DOHH2 (cell line): Measurements from ENCODE around the gene GPATCH8.
A peak's percentile ranks its signal among the peaks of the same experiment; 100 is the strongest.
"Not testable (repeated sequence)": the region's sequence is repeated elsewhere in the genome, so short reads cannot be mapped to it uniquely, and the experiment has no call there.

ENCODE experiments used
- H3F3A ChIP-seq: fragments of 200-600 bp; sonication (generic), shearing (Covaris generic); 2 replicates; pipeline ENCODE4 v1.6.0; 2016; ENCODE audit warnings: antibody characterized with exemption, mild to moderate bottlenecking; ENCODE audit not compliant: control insufficient read depth, insufficient read depth
- H3K27ac ChIP-seq: fragments of 200-600 bp; sonication (generic); 2 replicates; pipeline ENCODE4 v1.5.1; 2014; ENCODE audit warnings: low read depth, mild to moderate bottlenecking, low read length, moderate library complexity
- H3K27me3 ChIP-seq: fragments of 200-600 bp; sonication (generic); 2 replicates; pipeline ENCODE4 v1.6.1; 2014; ENCODE audit warnings: mild to moderate bottlenecking, low read length, mixed read lengths; ENCODE audit not compliant: control insufficient read depth
- H3K36me3 ChIP-seq: fragments of 200-600 bp; sonication (generic); 2 replicates; pipeline ENCODE4 v1.6.1; 2014; ENCODE audit warnings: mild to moderate bottlenecking, low read length, moderate library complexity, mixed read lengths; ENCODE audit not compliant: control insufficient read depth
- H3K4me1 ChIP-seq: fragments of 200-600 bp; sonication (generic); 2 replicates; pipeline ENCODE4 v1.6.1; 2014; ENCODE audit warnings: mild to moderate bottlenecking, low read length, mixed read lengths; ENCODE audit not compliant: control insufficient read depth
- H3K4me2 ChIP-seq: fragments of 200-600 bp; sonication (generic); 2 replicates; pipeline ENCODE4 v1.6.0; 2014; ENCODE audit warnings: mild to moderate bottlenecking, low read length, moderate library complexity
- H3K4me3 ChIP-seq: fragments of 200-600 bp; sonication (generic); 2 replicates; pipeline ENCODE4 v1.5.1; 2014; ENCODE audit warnings: mild to moderate bottlenecking, low read length, mixed read lengths
- H3K79me2 ChIP-seq: fragments of 200-600 bp; sonication (generic); 2 replicates; pipeline ENCODE4 v1.6.1; 2014; ENCODE audit warnings: mild to moderate bottlenecking, low read length, mixed read lengths; ENCODE audit not compliant: control insufficient read depth
- H3K9me2 ChIP-seq: fragments of 200-600 bp; sonication (generic); replicated peaks from 2 replicates; pipeline ENCODE4 v1.6.1; 2014; ENCODE audit warnings: mild to moderate bottlenecking, low read length, mixed read lengths; ENCODE audit not compliant: control insufficient read depth
- H3K9me3 ChIP-seq: fragments of 200-600 bp; sonication (generic); 2 replicates; pipeline ENCODE4 v1.6.1; 2014; ENCODE audit warnings: antibody characterized with exemption, low read length, mixed read lengths; ENCODE audit not compliant: control insufficient read depth, insufficient read depth
- H4K20me1 ChIP-seq: fragments of 200-600 bp; sonication (generic); 2 replicates; pipeline ENCODE4 v1.6.0; 2014; ENCODE audit warnings: low read depth, mild to moderate bottlenecking, antibody characterized with exemption, low read length, moderate library complexity; ENCODE audit not compliant: control insufficient read depth, insufficient read depth
- CTCF ChIP-seq: fragments of 200-600 bp; sonication (generic); IDR thresholded peaks from one replicate; pipeline ENCODE4 v1.5.1; 2014; ENCODE audit warnings: antibody characterized with exemption, mild to moderate bottlenecking, low read depth, low read length; ENCODE audit not compliant: poor library complexity, severe bottlenecking
- EZH2phosphoT487 ChIP-seq: fragments of 200-600 bp; sonication (generic); IDR thresholded peaks from 2 replicates; pipeline ENCODE4 v1.6.1; 2017; ENCODE audit warnings: borderline replicate concordance, mild to moderate bottlenecking, antibody characterized with exemption, low read length, moderate library complexity, mixed read lengths

The GPATCH8 gene

DNA sequence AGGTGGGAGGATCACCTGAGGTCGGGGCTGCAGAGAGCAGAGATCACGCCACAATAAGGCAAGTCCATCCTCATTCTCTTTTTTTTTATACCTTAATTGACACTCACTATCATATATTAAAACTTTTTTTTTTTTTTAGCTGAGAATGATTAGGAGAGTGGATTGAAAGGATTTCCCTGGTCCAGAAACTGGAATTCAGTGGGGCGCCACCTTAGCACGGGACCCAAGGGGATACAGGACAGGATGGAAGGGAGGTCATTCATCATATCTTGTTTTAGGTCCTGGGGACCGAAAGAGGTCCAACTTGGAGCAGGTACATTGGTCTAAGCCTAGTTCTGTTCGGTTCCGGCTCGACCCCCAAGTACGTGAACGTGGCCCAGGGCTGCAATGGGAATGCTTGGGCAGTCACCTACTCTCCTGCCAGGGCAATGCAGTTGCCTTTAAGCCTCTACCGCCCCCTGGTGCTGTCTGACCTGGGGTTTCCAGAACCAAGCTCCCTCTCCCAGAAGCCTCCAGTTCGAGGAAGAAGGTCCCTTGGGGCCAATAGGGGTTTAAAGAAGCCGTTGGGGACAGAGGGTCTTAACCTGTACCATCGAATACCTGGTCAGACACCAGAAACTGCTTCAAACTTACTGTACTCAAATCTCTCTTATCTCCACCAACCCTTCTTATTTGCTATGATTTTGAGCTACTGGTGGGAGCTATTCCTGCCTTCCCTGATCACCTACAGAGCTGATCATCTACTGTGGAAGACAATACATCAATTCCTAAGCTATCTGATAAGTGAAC, 19.9 kb upstream of the GPATCH8 start:
- Histone ChIP-seq H4K20me1 (no peaks in the 10 kb centered on the region), H3K4me2 (peak overlapping the region; percentile 50), H3K79me2 (no peaks in the 10 kb centered on the region), H3K4me3 (peak overlapping the region; percentile 43; the same call in 1 of the 2 replicates), H3K4me1 (peaks cover 9% of the 10 kb centered on the region), H3F3A (no peaks in the 10 kb centered on the region), H3K36me3 (no peaks in the 10 kb centered on the region), H3K27ac (no peak overlapping the region), H3K9me3 (no peaks in the 10 kb centered on the region), H3K9me2 (no peaks in the 10 kb centered on the region), H3K27me3 (peaks cover 1% of the 10 kb centered on the region)
- TF ChIP-seq EZH2phosphoT487, result no peak
- peak; percentile 82 for TF ChIP-seq CTCF

DNA sequence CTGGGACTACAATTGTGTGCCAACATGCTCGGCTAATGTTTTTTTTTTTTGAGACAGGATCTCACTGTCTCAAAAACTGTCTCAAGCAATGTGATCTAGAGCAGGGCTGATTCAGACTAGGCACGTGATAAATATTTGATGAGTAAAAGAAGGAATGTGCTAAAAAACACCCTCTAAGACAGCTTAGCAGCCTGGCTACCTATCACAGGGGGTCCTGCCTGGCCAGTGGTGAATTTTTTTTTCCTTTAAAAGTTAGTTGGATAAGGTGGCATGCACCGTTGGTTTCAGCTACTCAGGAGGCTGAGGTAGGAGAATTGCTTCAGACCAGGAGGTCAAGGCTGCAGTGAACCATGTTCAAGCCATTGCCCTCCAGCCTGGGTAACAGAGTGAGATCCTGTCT, 14.8 kb upstream of the GPATCH8 start:
- no peaks in the 10 kb centered on the region for H3K36me3 ChIP-seq
- no peak overlapping the region for H3K4me3 ChIP-seq
- no peaks in the 10 kb centered on the region for H4K20me1 ChIP-seq
- H3K4me1 ChIP-seq, result peaks cover 2% of the 10 kb centered on the region
- no peaks in the 10 kb centered on the region for H3K9me3 ChIP-seq
- H3K4me2 ChIP-seq, result no peak overlapping the region
- no peaks in the 10 kb centered on the region for H3F3A ChIP-seq
- no peak for TF ChIP-seq CTCF
- H3K27me3 ChIP-seq, result peaks cover 8% of the 10 kb centered on the region
- no peaks in the 10 kb centered on the region for H3K79me2 ChIP-seq
- H3K27ac ChIP-seq, result no peak overlapping the region
- no peaks in the 10 kb centered on the region for H3K9me2 ChIP-seq

GRCh38 chr17:44511241-44512134, 8.3 kb upstream of the GPATCH8 start:
- not testable (repeated sequence) for H4K20me1 ChIP-seq, H3K36me3 ChIP-seq, H3F3A ChIP-seq, H3K27me3 ChIP-seq, H3K9me2 ChIP-seq, H3K27ac ChIP-seq, H3K9me3 ChIP-seq, H3K79me2 ChIP-seq
- Histone ChIP-seq H3K4me3 (peak overlapping the region; percentile 30; the same call in 1 of the 2 replicates), H3K4me2 (peak overlapping the region; percentile 34), H3K4me1 (peaks cover 14% of the 10 kb centered on the region)

- not testable (repeated sequence) for H3K27me3 ChIP-seq, H3F3A ChIP-seq, H3K27ac ChIP-seq, H3K9me3 ChIP-seq, H4K20me1 ChIP-seq, H3K9me2 ChIP-seq, H3K36me3 ChIP-seq, H3K4me2 ChIP-seq, H3K4me3 ChIP-seq
- Histone ChIP-seq H3K79me2 (peaks cover 19% of the 10 kb centered on the region), H3K4me1 (peaks cover 20% of the 10 kb centered on the region)
Measured at GRCh38 chr17:44506939-44507604, 3.9 kb upstream of the GPATCH8 start.
